GM23338 (cell line): ENCODE results near the gene MS4A18. TPM values are rescaled to one million over a fixed set of nuclear protein-coding genes. Genes with fewer than 3 reads are reported as not detected.

Source experiments
- ATAC-seq: fragments of 200-7000 bp; cut with Tn5 transposase; 3 replicates; pipeline ENCODE4 v1.9.1; 2020
- DNase-seq: peaks from one replicate; pipeline ENCODE4 v3.0.0-alpha.2; 2015; ENCODE audit warnings: low spot score
- H2AFZ ChIP-seq: fragments of 200-600 bp; sonication (generic); 2 replicates; pipeline ENCODE4 v1.8.0; 2016; ENCODE audit warnings: antibody characterized with exemption, mild to moderate bottlenecking, moderate library complexity
- H3F3A ChIP-seq: fragments of 200-600 bp; sonication (generic); replicated peaks from 2 replicates; pipeline ENCODE4 v1.8.0; 2017; ENCODE audit warnings: antibody characterized with exemption, mixed run types, low read depth
- H3K27ac ChIP-seq: fragments of 200-600 bp; sonication (generic); 2 replicates; pipeline ENCODE4 v1.6.1; 2016; ENCODE audit warnings: low read depth
- H3K27me3 ChIP-seq: fragments of 200-600 bp; sonication (generic); 2 replicates; pipeline ENCODE4 v1.8.0; 2016; ENCODE audit warnings: mild to moderate bottlenecking, mixed run types, moderate library complexity; ENCODE audit not compliant: insufficient read depth
- H3K36me3 ChIP-seq: fragments of 200-600 bp; sonication (generic); 2 replicates; pipeline ENCODE4 v1.8.0; 2016; ENCODE audit warnings: mild to moderate bottlenecking; ENCODE audit not compliant: insufficient read depth
- H3K4me1 ChIP-seq: fragments of 200-600 bp; sonication (generic); 2 replicates; pipeline ENCODE4 v1.8.0; 2016; ENCODE audit warnings: mild to moderate bottlenecking, moderate library complexity; ENCODE audit not compliant: insufficient read depth
- H3K4me2 ChIP-seq: fragments of 200-600 bp; sonication (generic); 2 replicates; pipeline ENCODE4 v1.7.1; 2017; ENCODE audit warnings: mixed run types
- H3K4me3 ChIP-seq: fragments of 200-600 bp; sonication (generic); 2 replicates; pipeline ENCODE4 v1.6.1; 2016; ENCODE audit warnings: mixed run types
- H3K79me2 ChIP-seq: fragments of 200-600 bp; sonication (generic); replicated peaks from 2 replicates; pipeline ENCODE4 v1.8.0; 2017; ENCODE audit warnings: mild to moderate bottlenecking; ENCODE audit not compliant: insufficient read depth
- H3K9me2 ChIP-seq: fragments of 200-600 bp; sonication (generic); 2 replicates; pipeline ENCODE4 v1.8.0; 2017; ENCODE audit not compliant: insufficient read depth
- H4K20me1 ChIP-seq: fragments of 200-600 bp; sonication (generic); replicated peaks from 2 replicates; pipeline ENCODE4 v1.8.0; 2017; ENCODE audit warnings: mild to moderate bottlenecking; ENCODE audit not compliant: insufficient read depth
- H3K27ac Mint-ChIP-seq: 2 replicates; pipeline ENCODE4 v1.8.0; 2020; ENCODE audit warnings: inconsistent platforms, mild to moderate bottlenecking, moderate library complexity, mixed read lengths
- H3K27me3 Mint-ChIP-seq: 3 replicates; pipeline ENCODE4 v1.8.0; 2022; ENCODE audit warnings: low read depth, mild to moderate bottlenecking, moderate library complexity, mixed read lengths, inconsistent platforms; ENCODE audit not compliant: insufficient read depth, poor library complexity
- H3K36me3 Mint-ChIP-seq: 3 replicates; pipeline ENCODE4 v1.8.0; 2021; ENCODE audit warnings: low read depth, mild to moderate bottlenecking, inconsistent platforms, moderate library complexity, mixed read lengths
- H3K4me1 Mint-ChIP-seq: 3 replicates; pipeline ENCODE4 v1.8.0; 2020; ENCODE audit warnings: mild to moderate bottlenecking, inconsistent platforms, mixed read lengths
- H3K4me3 Mint-ChIP-seq: 3 replicates; pipeline ENCODE4 v1.8.0; 2021; ENCODE audit warnings: moderate library complexity, mild to moderate bottlenecking, inconsistent platforms, mixed read lengths
- H3K9me3 Mint-ChIP-seq: 3 replicates; pipeline ENCODE4 v1.8.0; 2020; ENCODE audit warnings: moderate library complexity, mild to moderate bottlenecking, inconsistent platforms, mixed read lengths
- CREB1 ChIP-seq: fragments of 250-450 bp; sonication (Bioruptor Pico); IDR thresholded peaks from 2 replicates; pipeline ENCODE4 v1.5.0; 2020; ENCODE audit warnings: low read depth, mild to moderate bottlenecking, moderate library complexity
- EZH2 ChIP-seq: fragments of 200-600 bp; sonication (generic); IDR thresholded peaks from one replicate; pipeline ENCODE4 v1.8.0; 2017; ENCODE audit warnings: antibody characterized with exemption, mild to moderate bottlenecking, low read depth; ENCODE audit not compliant: unreplicated experiment
- EZH2phosphoT487 ChIP-seq: fragments of 200-600 bp; sonication (generic); IDR thresholded peaks from one replicate; pipeline ENCODE4 v1.8.1; 2018; ENCODE audit warnings: antibody characterized with exemption; ENCODE audit not compliant: unreplicated experiment
- JUNB ChIP-seq: IDR thresholded peaks from one replicate; pipeline ENCODE4 v1.6.1; 2016; ENCODE audit warnings: antibody characterized with exemption; ENCODE audit not compliant: unreplicated experiment
- REST ChIP-seq: IDR thresholded peaks from one replicate; pipeline ENCODE4 v1.6.1; 2018; ENCODE audit warnings: antibody characterized with exemption; ENCODE audit not compliant: unreplicated experiment
- STAT1 ChIP-seq: IDR thresholded peaks from one replicate; pipeline ENCODE4 v1.6.1; 2016; ENCODE audit warnings: antibody characterized with exemption; ENCODE audit not compliant: unreplicated experiment
- ZNF114 ChIP-seq: fragments of 250-450 bp; sonication (Bioruptor Pico); IDR thresholded peaks from 2 replicates; pipeline ENCODE4 v1.5.0; 2020; ENCODE audit warnings: mild to moderate bottlenecking, moderate library complexity
- ZNF331 ChIP-seq: fragments of 250-450 bp; sonication (Bioruptor Pico); IDR thresholded peaks from 2 replicates; pipeline ENCODE4 v1.5.0; 2020; ENCODE audit warnings: low read depth, mild to moderate bottlenecking, moderate library complexity
- ZNF462 ChIP-seq: fragments of 250-450 bp; sonication (Bioruptor Pico); IDR thresholded peaks from 2 replicates; pipeline ENCODE4 v1.5.0; 2020; ENCODE audit warnings: mild to moderate bottlenecking, moderate library complexity
- polyA plus RNA-seq: library from polyadenylated mRNA; unstranded; fragments of >200 nt; fragmentation: Nextera tagmentation; extraction: Ambion mirVana; gene quantifications from 2 replicates; pipeline ENCODE4 v1.2.1, GENCODE V29; 2016
- total RNA-seq: library from RNA; depleted of rRNA; stranded (reverse); fragments of >200 nt; shearing (Covaris generic); gene quantifications from 2 replicates; pipeline ENCODE4 v1.2.3, GENCODE V29; 2014

Gene MS4A18
- total and polyA plus RNA-seq, 2 experiments from 2014 or later, result not detected

GRCh38 chr11:60719391-60719790 is 5.1 kb upstream of the MS4A18 start:
- Histone ChIP-seq H3K36me3 (no peaks in the 10 kb centered on the region), H2AFZ (no peak overlapping the region), H3K9me2 (0 out of 2 replicates have a peak, but pooled peaks cover 8% of the 10 kb centered on the region), H3K4me1 (no peaks in the 10 kb centered on the region), H3K27ac (no peak overlapping the region), H3F3A (no peaks in the 10 kb centered on the region), H4K20me1 (no peaks in the 10 kb centered on the region), H3K4me3 (no peak overlapping the region), H3K79me2 (no peaks in the 10 kb centered on the region), H3K4me2 (no peak overlapping the region), H3K27me3 (no peaks in the 10 kb centered on the region)
- Mint-ChIP-seq H3K4me1 (no peaks in the 10 kb centered on the region), H3K4me3 (no peak overlapping the region), H3K27me3 (peaks cover 16% of the 10 kb centered on the region), H3K27ac (no peak overlapping the region), H3K9me3 (peaks cover 39% of the 10 kb centered on the region), H3K36me3 (peaks cover 13% of the 10 kb centered on the region; the same call in 2 of the 3 replicates)
- no peak for TF ChIP-seq ZNF462 (CRISPR knock-in tag)
- DNase-seq (no peak), ATAC-seq (no peak)

GRCh38 chr11:60720460-60720859 is 4.1 kb upstream of the MS4A18 start:
- no peak for ATAC-seq
- no peak for DNase-seq
- H3K9me3 Mint-ChIP-seq, result peaks cover 39% of the 10 kb centered on the region
- no peaks in the 10 kb centered on the region for H3K4me1 Mint-ChIP-seq
- no peaks in the 10 kb centered on the region for H3F3A ChIP-seq
- H3K4me2 ChIP-seq, result no peak overlapping the region
- H3K27me3 ChIP-seq, result no peaks in the 10 kb centered on the region
- H2AFZ ChIP-seq, result no peak overlapping the region
- H3K4me1 ChIP-seq, result no peaks in the 10 kb centered on the region
- H3K36me3 ChIP-seq, result no peaks in the 10 kb centered on the region
- no peak overlapping the region for H3K27ac ChIP-seq
- H3K9me2 ChIP-seq, result 0 out of 2 replicates have a peak, but pooled peaks cover 8% of the 10 kb centered on the region
- H3K79me2 ChIP-seq, result no peaks in the 10 kb centered on the region
- peaks cover 13% of the 10 kb centered on the region; the same call in 2 of the 3 replicates for H3K36me3 Mint-ChIP-seq
- no peak overlapping the region for H3K4me3 ChIP-seq
- no peak overlapping the region for H3K27ac Mint-ChIP-seq
- no peaks in the 10 kb centered on the region for H4K20me1 ChIP-seq
- H3K27me3 Mint-ChIP-seq, result peaks cover 12% of the 10 kb centered on the region
- no peak overlapping the region for H3K4me3 Mint-ChIP-seq
- no peak for TF ChIP-seq CREB1
- TF ChIP-seq REST, result no peak
- TF ChIP-seq ZNF331 (CRISPR knock-in tag), result no peak
- TF ChIP-seq EZH2, result no peak
- TF ChIP-seq EZH2phosphoT487, result no peak
- no peak for TF ChIP-seq ZNF114 (CRISPR knock-in tag)
- no peak for TF ChIP-seq JUNB
- TF ChIP-seq STAT1, result no peak
